D721Med (cell line): ENCODE data around the gene OR2M3.
"Not testable (repeated sequence)": the region's sequence is repeated elsewhere in the genome, so short reads cannot be mapped to it uniquely, and the experiment has no call there.

Source experiments
- DNase-seq: peaks from one replicate; pipeline ENCODE4 v3.0.0; 2011; ENCODE audit warnings: low spot score; ENCODE audit not compliant: insufficient read length
- FAIRE-seq: peaks from 2 replicates; lab custom pipeline; 2011; peaks lifted over from hg19 to GRCh38; lab: Jason Lieb, UNC
- CTCF ChIP-seq: IDR thresholded peaks from 2 replicates; pipeline ENCODE4 v1.5.1; 2012; ENCODE audit warnings: mild to moderate bottlenecking, control low read depth; ENCODE audit not compliant: insufficient read depth; ENCODE audit errors: missing control alignments

Gene OR2M3

GRCh38 chr1:248231117-248231516 is 34.1 kb downstream of the OR2M3 start, which contains the start of gene OR2M4:
TSS of gene OR2M4 (plus strand) at chr1:248231417. CDS start at chr1:248238929, 7,512 bp downstream.
- FAIRE-seq (no peak), DNase-seq (no peak)
- TF ChIP-seq CTCF: no peak

- TF ChIP-seq CTCF: no peak
- no peak for FAIRE-seq
- no peak for DNase-seq
Observed at GRCh38 chr1:248239478-248239877, 42.4 kb downstream of the OR2M3 start.

GRCh38 chr1:248243204-248243603 is 46.1 kb downstream of the OR2M3 start:
- no peak for FAIRE-seq

GRCh38 chr1:248259309-248259708 is 62.2 kb downstream of the OR2M3 start:
- not testable (repeated sequence) for FAIRE-seq, DNase-seq

More at GRCh38 chr1:248243204-248243603, 46.1 kb downstream of the OR2M3 start:
- no peak for DNase-seq
- TF ChIP-seq CTCF: peak; percentile 89
